GM18508 (cell line): ENCODE results near the gene KRCC1.
"Not testable (repeated sequence)": the region's sequence is repeated elsewhere in the genome, so short reads cannot be mapped to it uniquely, and the experiment has no call there.

Experiments
- ATAC-seq: cut with Tn5 transposase; IDR thresholded peaks from one replicate; pipeline ENCODE4 v1.9.1; 2021; ENCODE audit warnings: moderate number of reproducible peaks; ENCODE audit not compliant: insufficient read depth, unreplicated experiment

The KRCC1 gene

DNA sequence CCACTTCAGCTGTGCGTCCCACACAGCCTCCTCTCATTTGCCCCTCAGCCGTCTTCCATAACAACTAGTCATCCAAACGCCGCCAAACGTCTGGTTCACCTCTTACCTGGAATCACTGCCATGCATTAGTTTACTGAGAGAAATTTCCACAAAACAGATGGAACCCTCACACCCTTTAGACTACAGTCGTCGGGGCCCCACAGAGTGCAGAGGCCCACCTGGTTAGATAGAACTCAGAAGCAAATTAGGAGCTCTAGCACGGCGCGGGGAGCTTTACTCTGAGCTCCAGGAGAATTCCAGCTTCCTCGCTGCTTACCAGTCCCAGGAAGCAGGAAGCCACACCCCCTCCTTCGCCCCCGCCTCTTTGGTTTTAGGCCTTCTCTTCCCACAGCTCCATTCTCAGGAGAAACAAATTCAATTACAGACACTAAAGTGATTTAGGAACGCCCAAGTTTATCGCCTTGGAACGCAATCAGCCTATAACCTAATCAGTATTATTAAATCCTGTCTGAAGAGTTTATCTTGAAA is 48.6 kb downstream of the KRCC1 start:
- no peak for ATAC-seq

DNA sequence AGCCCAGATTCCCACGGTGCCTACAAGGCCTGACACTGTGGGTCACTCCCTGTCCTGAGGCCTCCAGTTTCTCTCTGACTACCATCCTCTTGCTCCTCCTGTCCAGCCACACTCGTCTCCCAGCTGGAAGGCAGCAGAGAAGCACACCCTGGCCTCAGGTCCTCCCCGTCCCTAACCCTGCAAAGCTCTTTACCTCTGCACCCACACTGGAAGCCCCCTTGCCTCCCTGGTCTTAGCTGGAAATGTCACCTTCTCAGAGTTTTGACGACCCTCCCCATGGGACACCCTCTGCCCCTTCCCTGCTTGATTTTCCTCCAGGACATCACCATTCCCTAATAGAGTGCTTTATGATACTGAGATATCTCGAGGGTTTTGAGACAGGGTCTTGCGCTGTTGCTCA is 49.8 kb downstream of the KRCC1 start:
- no peak for ATAC-seq

DNA sequence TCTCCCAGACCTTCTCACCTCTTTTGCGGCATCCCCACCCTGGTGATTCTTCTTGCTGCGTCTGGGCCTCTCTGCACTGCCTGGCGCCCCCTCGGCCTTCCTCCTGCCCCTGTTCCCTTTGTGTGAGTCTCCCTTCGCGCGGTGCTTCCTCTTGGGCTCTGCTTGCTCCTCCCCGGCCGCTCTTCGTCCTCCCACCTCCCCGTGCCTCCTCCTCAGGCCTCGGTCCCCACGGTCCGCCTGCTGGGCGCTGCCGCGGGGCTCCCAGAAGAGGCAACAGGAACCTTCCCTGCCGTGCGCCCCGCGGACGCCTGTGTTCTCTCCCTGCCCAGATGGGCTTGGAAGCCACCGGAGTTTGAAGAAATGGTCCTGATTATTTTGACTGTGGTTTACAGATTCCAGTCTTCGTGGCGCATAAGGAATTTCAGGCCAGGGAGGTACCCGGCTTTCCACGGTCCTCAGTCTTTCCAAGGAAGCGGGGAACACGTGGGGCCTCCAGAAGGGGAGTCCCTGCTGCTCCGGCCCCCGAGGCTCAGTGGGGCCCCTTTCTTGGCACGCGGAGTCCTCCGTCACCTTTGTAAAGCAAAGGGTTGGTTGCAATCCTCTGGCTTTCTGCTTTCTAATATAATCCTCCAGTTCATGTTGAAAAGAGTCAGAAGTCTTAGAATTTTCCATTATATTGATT is 52.4 kb downstream of the KRCC1 start:
- no peak for ATAC-seq

DNA sequence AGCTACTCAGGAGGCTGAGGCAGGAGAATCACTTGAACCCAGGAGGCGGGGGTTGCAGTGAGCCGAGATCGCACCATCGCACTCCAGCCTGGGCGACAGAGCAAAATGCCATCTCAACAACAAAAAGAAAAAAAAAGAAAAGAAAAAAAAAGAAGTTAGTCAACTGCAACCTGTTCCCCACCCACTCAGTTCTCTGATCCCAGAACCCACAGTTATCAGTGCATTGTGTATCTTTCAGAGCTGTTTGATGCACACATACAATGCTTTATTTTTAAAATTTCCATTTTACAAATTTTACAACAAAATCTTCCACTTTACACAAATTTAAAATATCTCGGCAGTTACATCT is 53.2 kb downstream of the KRCC1 start:
- ATAC-seq = no peak

GRCh38 chr2:88000474-88000873 is 55.1 kb downstream of the KRCC1 start:
- not testable (repeated sequence) for ATAC-seq

DNA sequence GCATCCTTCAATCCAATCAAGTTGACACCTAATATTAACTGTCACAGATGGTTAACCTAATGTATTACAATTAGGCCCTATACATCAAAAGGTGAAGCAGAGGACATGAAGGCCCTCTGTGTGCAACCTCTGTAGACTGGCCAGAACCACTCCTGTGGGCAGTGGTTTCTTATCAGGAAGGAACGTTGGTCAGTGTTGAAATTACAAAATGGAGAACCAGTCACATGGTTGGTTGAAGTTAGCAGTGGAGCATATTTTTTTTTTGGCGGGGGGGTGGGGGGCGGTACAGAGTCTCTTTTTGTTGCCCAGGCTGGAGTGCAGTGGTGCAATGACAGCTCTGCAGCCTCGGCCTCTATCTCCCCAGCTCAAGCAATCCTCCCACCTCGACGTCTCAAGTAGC is 59.0 kb downstream of the KRCC1 start:
- no peak for ATAC-seq

DNA sequence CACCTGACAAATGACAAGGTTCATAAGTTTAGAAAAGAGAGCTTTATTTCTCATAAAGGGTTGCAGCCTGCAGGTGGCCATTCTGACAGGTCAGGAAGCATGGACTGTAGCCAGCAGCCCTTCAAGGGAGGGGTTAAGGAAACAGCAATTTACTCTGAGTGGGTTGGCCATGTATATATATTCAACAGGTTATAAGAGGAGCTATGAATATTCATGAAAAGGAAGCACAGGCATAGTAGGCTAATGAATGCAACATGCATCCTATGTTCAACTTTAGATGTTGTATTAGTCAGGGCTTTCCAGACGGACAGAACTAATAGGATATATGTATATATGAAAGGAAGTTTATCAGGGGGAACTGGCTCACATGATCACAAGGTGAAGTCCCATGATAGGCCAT is 59.8 kb downstream of the KRCC1 start:
- ATAC-seq = no peak

GRCh38 chr2:87994304-87994850 is 61.2 kb downstream of the KRCC1 start:
- not testable (repeated sequence) for ATAC-seq

DNA sequence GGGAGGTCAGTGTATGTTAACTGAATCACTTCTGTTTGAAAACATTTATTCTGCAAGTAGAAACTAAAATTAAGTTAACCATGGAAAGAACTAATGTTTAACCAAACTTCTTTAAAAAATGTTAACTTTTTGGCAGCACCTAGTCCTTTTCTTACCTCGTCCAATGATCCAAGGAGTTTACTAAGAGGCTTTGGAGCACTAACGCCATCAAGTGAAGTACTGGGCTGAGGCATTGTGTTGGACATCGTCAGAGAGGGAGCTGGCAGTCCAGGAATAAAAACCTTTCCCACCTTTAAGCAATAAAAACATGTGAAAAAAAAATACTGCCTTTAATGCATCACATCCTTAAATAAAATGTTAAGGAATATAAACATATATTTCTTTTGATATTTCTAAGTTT is 63.0 kb downstream of the KRCC1 start:
- ATAC-seq = not testable (repeated sequence)

DNA sequence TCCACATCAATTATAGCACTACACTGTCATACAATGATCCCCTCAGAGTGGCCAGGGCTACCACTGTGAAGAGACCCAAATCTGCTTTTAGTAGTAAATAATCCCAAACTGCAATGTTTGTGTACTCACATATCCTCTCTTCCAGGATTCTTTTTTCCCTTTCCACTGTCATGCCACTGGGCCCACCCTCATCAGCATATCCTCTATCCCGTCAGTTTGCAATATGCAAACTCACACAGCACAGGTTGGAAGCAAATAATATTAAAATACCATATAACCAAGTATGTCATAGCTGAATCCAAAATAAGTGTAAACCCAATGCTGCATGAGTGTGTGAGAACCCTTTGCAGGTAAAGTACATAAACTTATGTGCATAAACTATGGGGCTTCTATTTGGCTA is 68.1 kb downstream of the KRCC1 start:
- not testable (repeated sequence) for ATAC-seq

- not testable (repeated sequence) for ATAC-seq
Observed at GRCh38 chr2:87985902-87986301, 69.7 kb downstream of the KRCC1 start.

GRCh38 chr2:87981182-87981581 is 74.4 kb downstream of the KRCC1 start:
- not testable (repeated sequence) for ATAC-seq
